Osteoblast (primary cell): ENCODE results near the gene CDK3. TPM values are rescaled to one million over a fixed set of nuclear protein-coding genes. Genes with fewer than 3 reads are reported as not detected.
A peak's percentile ranks its signal among the peaks of the same experiment; 100 is the strongest.

ENCODE experiments used
- DNase-seq: peaks from one replicate; pipeline ENCODE4 v3.0.0; 2011; ENCODE audit warnings: low spot score, mixed read lengths; ENCODE audit not compliant: insufficient read length; ENCODE audit errors: missing footprints
- H2AFZ ChIP-seq: 2 replicates; pipeline ENCODE4 v1.6.0; 2011; ENCODE audit warnings: mild to moderate bottlenecking, low read length
- H3K27ac ChIP-seq: 2 replicates; pipeline ENCODE4 v1.5.1; 2011; ENCODE audit warnings: mild to moderate bottlenecking, low read depth, low read length, moderate library complexity
- H3K27me3 ChIP-seq: 2 replicates; pipeline ENCODE4 v1.6.0; 2012; ENCODE audit warnings: mild to moderate bottlenecking, control low read depth, inconsistent platforms, low read length, moderate library complexity; ENCODE audit not compliant: insufficient read depth
- H3K36me3 ChIP-seq: 2 replicates; pipeline ENCODE4 v1.5.1; 2011; ENCODE audit warnings: mild to moderate bottlenecking, low read length, control low read depth, moderate library complexity; ENCODE audit not compliant: insufficient read depth
- H3K4me1 ChIP-seq: 2 replicates; pipeline ENCODE4 v1.5.1; 2011; ENCODE audit warnings: mild to moderate bottlenecking, low read length, control low read depth, moderate library complexity; ENCODE audit not compliant: insufficient read depth
- H3K4me2 ChIP-seq: 2 replicates; pipeline ENCODE4 v1.6.0; 2011; ENCODE audit warnings: mild to moderate bottlenecking, low read length; ENCODE audit not compliant: insufficient read depth
- H3K4me3 ChIP-seq: fragments of 200-600 bp; sonication (generic); 3 replicates; pipeline ENCODE4 v1.5.1; 2012; ENCODE audit warnings: mild to moderate bottlenecking, low read length, inconsistent platforms; ENCODE audit not compliant: insufficient read depth
- H3K79me2 ChIP-seq: 2 replicates; pipeline ENCODE4 v1.6.0; 2012; ENCODE audit warnings: mild to moderate bottlenecking, low read length, control low read depth, inconsistent platforms; ENCODE audit not compliant: insufficient read depth
- H3K9me3 ChIP-seq: 2 replicates; pipeline ENCODE4 v1.5.1; 2011; ENCODE audit warnings: low read depth, low read length, control low read depth
- H4K20me1 ChIP-seq: 2 replicates; pipeline ENCODE4 v1.6.0; 2012; ENCODE audit warnings: mild to moderate bottlenecking, low read length, control low read depth; ENCODE audit not compliant: insufficient read depth
- CTCF ChIP-seq: IDR thresholded peaks from 2 replicates; pipeline ENCODE4 v1.5.1; 2011; ENCODE audit warnings: mild to moderate bottlenecking, low read depth, low read length, moderate library complexity; ENCODE audit errors: extremely low read depth
- total RNA-seq: library from RNA; depleted of rRNA; stranded (reverse); fragments of >200 nt; gene quantifications from 2 replicates; pipeline ENCODE4 v1.2.3, GENCODE V29; 2012

Gene CDK3
- total RNA-seq, 1 donor: 0.72 TPM

DNA sequence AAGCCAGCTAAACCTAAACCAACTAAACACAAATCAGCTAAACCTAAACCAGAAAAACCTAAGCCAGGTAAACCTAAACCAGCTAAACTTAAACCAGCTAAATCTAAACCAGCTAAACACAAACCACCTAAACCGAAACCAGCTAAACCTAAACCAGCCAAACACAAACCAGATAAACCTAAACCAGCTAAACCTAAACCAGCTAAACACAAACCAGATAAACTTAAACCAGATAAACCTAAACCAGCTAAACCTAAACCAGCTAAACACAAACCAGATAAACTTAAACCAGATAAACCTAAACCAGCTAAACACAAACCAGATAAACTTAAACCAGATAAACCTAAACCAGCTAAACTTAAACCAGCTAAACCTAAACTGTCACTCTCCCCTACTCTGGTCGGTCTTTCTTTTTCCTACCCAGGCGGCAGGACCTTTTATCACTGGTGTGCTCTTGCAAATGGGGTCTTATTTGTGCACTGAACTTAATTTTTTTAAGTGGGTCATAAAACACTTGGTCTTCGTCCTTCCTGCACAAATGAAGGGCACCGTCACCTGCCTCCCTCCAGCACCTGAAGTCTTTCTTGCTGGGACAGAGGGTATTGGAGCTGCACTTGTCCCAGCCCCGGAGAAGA is 19.3 kb downstream of the CDK3 start:
- H3K4me1 ChIP-seq: no peaks in the 10 kb centered on the region
- no peak overlapping the region for H2AFZ ChIP-seq
- H3K79me2 ChIP-seq: no peaks in the 10 kb centered on the region
- no peak overlapping the region for H3K27ac ChIP-seq
- H3K4me3 ChIP-seq: no peak overlapping the region
- no peaks in the 10 kb centered on the region for H3K36me3 ChIP-seq
- no peaks in the 10 kb centered on the region for H3K9me3 ChIP-seq
- H4K20me1 ChIP-seq: no peaks in the 10 kb centered on the region
- DNase-seq: peak; percentile 74
- peaks cover 8% of the 10 kb centered on the region for H3K27me3 ChIP-seq
- no peak for TF ChIP-seq CTCF
- no peak overlapping the region for H3K4me2 ChIP-seq

GRCh38 chr17:76022285-76022684 is 21.6 kb downstream of the CDK3 start:
- H3K4me1 ChIP-seq: no peaks in the 10 kb centered on the region
- H2AFZ ChIP-seq: no peak overlapping the region
- H3K36me3 ChIP-seq: no peaks in the 10 kb centered on the region
- no peak for TF ChIP-seq CTCF
- H3K9me3 ChIP-seq: no peaks in the 10 kb centered on the region
- peaks cover 8% of the 10 kb centered on the region for H3K27me3 ChIP-seq
- DNase-seq: no peak
- no peak overlapping the region for H3K4me3 ChIP-seq
- H4K20me1 ChIP-seq: no peaks in the 10 kb centered on the region
- no peak overlapping the region for H3K4me2 ChIP-seq
- H3K79me2 ChIP-seq: no peaks in the 10 kb centered on the region
- no peak overlapping the region for H3K27ac ChIP-seq

GRCh38 chr17:76022973-76023899 is 22.6 kb downstream of the CDK3 start:
- H2AFZ ChIP-seq: no peak overlapping the region
- peaks cover 8% of the 10 kb centered on the region for H3K27me3 ChIP-seq
- no peaks in the 10 kb centered on the region for H3K79me2 ChIP-seq
- H3K36me3 ChIP-seq: no peaks in the 10 kb centered on the region
- no peaks in the 10 kb centered on the region for H3K9me3 ChIP-seq
- no peaks in the 10 kb centered on the region for H3K4me1 ChIP-seq
- DNase-seq: peak; percentile 46
- TF ChIP-seq CTCF: no peak
- H4K20me1 ChIP-seq: no peaks in the 10 kb centered on the region
- no peak overlapping the region for H3K4me2 ChIP-seq
- no peak overlapping the region for H3K27ac ChIP-seq
- no peak overlapping the region for H3K4me3 ChIP-seq

- no peak for TF ChIP-seq CTCF
- DNase-seq: peak; percentile 65
- Histone ChIP-seq H3K9me3 (no peaks in the 10 kb centered on the region), H2AFZ (no peak overlapping the region), H3K27ac (no peak overlapping the region), H3K79me2 (no peaks in the 10 kb centered on the region), H3K36me3 (no peaks in the 10 kb centered on the region), H3K27me3 (peaks cover 8% of the 10 kb centered on the region), H3K4me2 (no peak overlapping the region), H3K4me3 (no peak overlapping the region), H3K4me1 (no peaks in the 10 kb centered on the region), H4K20me1 (no peaks in the 10 kb centered on the region)
Measured at GRCh38 chr17:76023900-76024237, 23.2 kb downstream of the CDK3 start.
